ENCODE measurements around the gene GPRC5C.

GPRC5C gene

GRCh38 chr17:74407384-74407783 lies 24.5 kb upstream of the GPRC5C start:
- ATAC-seq = no peak
- TF ChIP-seq TCF4 (CRISPR knock-in tag; IDR thresholded peaks at IDR 0.05; ENCODE audit: borderline replicate concordance) (no peak), ESRRG (CRISPR knock-in tag; IDR thresholded peaks at IDR 0.05) (no peak), TSHZ2 (CRISPR knock-in tag; IDR thresholded peaks at IDR 0.05) (no peak), PATZ1 (CRISPR knock-in tag; IDR thresholded peaks at IDR 0.05; ENCODE audit: borderline replicate concordance) (no peak), ZNF8 (CRISPR knock-in tag; IDR thresholded peaks at IDR 0.05) (no peak), GLIS3 (CRISPR knock-in tag; IDR thresholded peaks at IDR 0.05) (no peak), CSRNP3 (CRISPR knock-in tag; IDR thresholded peaks at IDR 0.05) (no peak), ZNF565 (CRISPR knock-in tag; conservative IDR thresholded peaks at IDR 0.05; ENCODE audit: low read depth) (no peak), ZFP30 (CRISPR knock-in tag; IDR thresholded peaks at IDR 0.05) (no peak), ZFP3 (CRISPR knock-in tag; IDR thresholded peaks at IDR 0.05) (no peak)
- TF ChIP-seq, protein P1, sequence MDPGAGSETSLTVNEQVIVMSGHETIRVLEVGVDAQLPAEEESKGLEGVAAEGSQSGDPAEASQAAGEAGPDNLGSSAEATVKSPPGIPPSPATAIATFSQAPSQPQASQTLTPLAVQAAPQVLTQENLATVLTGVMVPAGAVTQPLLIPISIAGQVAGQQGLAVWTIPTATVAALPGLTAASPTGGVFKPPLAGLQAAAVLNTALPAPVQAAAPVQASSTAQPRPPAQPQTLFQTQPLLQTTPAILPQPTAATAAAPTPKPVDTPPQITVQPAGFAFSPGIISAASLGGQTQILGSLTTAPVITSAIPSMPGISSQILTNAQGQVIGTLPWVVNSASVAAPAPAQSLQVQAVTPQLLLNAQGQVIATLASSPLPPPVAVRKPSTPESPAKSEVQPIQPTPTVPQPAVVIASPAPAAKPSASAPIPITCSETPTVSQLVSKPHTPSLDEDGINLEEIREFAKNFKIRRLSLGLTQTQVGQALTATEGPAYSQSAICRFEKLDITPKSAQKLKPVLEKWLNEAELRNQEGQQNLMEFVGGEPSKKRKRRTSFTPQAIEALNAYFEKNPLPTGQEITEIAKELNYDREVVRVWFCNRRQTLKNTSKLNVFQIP (CRISPR knock-in tag; IDR thresholded peaks at IDR 0.05; ENCODE audit: borderline replicate concordance, low read depth) = no peak
- TF ChIP-seq, protein P2, sequence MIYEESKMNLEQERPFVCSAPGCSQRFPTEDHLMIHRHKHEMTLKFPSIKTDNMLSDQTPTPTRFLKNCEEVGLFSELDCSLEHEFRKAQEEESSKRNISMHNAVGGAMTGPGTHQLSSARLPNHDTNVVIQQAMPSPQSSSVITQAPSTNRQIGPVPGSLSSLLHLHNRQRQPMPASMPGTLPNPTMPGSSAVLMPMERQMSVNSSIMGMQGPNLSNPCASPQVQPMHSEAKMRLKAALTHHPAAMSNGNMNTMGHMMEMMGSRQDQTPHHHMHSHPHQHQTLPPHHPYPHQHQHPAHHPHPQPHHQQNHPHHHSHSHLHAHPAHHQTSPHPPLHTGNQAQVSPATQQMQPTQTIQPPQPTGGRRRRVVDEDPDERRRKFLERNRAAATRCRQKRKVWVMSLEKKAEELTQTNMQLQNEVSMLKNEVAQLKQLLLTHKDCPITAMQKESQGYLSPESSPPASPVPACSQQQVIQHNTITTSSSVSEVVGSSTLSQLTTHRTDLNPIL (CRISPR knock-in tag; IDR thresholded peaks at IDR 0.05; ENCODE audit: low read depth) = no peak

- TF ChIP-seq ZC3H10 (CRISPR knock-in tag; IDR thresholded peaks at IDR 0.05) = no peak
- TF ChIP-seq CSRNP3 (CRISPR knock-in tag; IDR thresholded peaks at IDR 0.05) = no peak
- TF ChIP-seq ZNF565 (CRISPR knock-in tag; conservative IDR thresholded peaks at IDR 0.05; ENCODE audit: low read depth) = no peak
- no peak for TF ChIP-seq ISL1 (CRISPR knock-in tag; IDR thresholded peaks at IDR 0.05)
- TF ChIP-seq ZNF8 (CRISPR knock-in tag; IDR thresholded peaks at IDR 0.05) = no peak
- TF ChIP-seq ZFP30 (CRISPR knock-in tag; IDR thresholded peaks at IDR 0.05) = no peak
- TF ChIP-seq, protein P1 (CRISPR knock-in tag; IDR thresholded peaks at IDR 0.05; ENCODE audit: borderline replicate concordance, low read depth) = no peak
- no peak for TF ChIP-seq ZFP3 (CRISPR knock-in tag; IDR thresholded peaks at IDR 0.05)
- TF ChIP-seq BACH2 (CRISPR knock-in tag; IDR thresholded peaks at IDR 0.05; ENCODE audit: borderline replicate concordance) = no peak
- no peak for TF ChIP-seq TSHZ2 (CRISPR knock-in tag; IDR thresholded peaks at IDR 0.05)
- TF ChIP-seq TCF4 (CRISPR knock-in tag; IDR thresholded peaks at IDR 0.05; ENCODE audit: borderline replicate concordance) = no peak
- TF ChIP-seq SNAI2 (CRISPR knock-in tag; IDR thresholded peaks at IDR 0.05) = no peak
- TF ChIP-seq, protein P2 (CRISPR knock-in tag; IDR thresholded peaks at IDR 0.05; ENCODE audit: low read depth) = no peak
- TF ChIP-seq ESRRG (CRISPR knock-in tag; IDR thresholded peaks at IDR 0.05) = no peak
- TF ChIP-seq RARB (CRISPR knock-in tag; IDR thresholded peaks at IDR 0.05) = no peak
- no peak for TF ChIP-seq CSDC2 (CRISPR knock-in tag; IDR thresholded peaks at IDR 0.05)
- ATAC-seq = no peak
These were observed 23.6 kb upstream of the GPRC5C start for GRCh38 chr17:74408262-74408661.

All from SK-N-SH treated with all-trans-retinoic acid at 6 μM for 48 hours (cell line).